Epithelial cell of proximal tubule (primary cell): ENCODE results near the gene RUVBL2. TPM values are rescaled to one million over a fixed set of nuclear protein-coding genes. Genes with fewer than 3 reads are reported as not detected.
"Not testable (repeated sequence)": the region's sequence is repeated elsewhere in the genome, so short reads cannot be mapped to it uniquely, and the experiment has no call there.

Experiments
- DNase-seq: peaks from one replicate; pipeline ENCODE4 v3.0.0-alpha.2; 2011; ENCODE audit warnings: low read depth
- H3K4me3 ChIP-seq: 2 replicates; pipeline ENCODE4 v1.5.1; 2011; ENCODE audit warnings: low read depth, mild to moderate bottlenecking, low read length
- total RNA-seq: library from RNA; depleted of rRNA; stranded (reverse); fragments of >200 nt; gene quantifications from 2 replicates; pipeline ENCODE4 v1.2.3, GENCODE V29; 2015
- TF ChIP-seq, protein P1 (sequence below): conservative IDR thresholded peaks from 2 replicates; pipeline ENCODE4 v1.5.1; 2012; ENCODE audit warnings: low read depth, mild to moderate bottlenecking, low read length

The RUVBL2 gene
- total RNA-seq, 1 donor from 2014 or later = 212 TPM

DNA sequence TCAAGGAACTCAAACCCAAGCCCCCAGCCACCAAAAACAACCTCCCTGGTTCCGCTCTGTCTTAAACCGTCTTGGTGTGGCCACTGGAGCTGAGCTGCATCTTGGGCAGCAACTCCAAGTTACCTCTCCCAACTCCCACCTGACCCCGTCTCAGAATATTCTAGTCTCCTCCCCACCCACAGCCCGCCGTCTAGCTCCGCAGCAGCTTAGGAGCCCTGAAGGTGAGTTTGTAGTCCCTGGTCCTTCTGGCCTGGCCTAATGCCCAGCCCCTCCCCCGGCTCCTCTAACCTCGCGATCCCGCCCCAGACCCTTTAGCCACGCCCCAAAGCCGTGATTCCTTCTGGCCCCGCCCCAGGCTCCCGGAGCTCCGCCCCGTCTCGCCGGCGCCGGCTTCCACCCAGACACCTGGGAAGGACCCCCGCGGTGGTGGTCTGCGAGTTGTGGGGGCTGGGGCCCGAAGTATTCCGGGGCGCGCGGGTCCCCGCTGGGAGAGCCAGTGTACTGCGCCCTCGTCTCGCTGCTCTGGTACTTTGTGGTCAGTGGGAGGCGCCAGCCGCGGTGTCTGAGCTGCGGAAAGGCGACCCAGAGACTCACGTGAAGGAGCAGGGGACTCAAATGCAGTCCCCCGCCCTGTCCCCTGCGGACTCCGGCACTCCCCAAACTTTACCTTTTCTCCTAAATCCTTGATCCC lies 25.7 kb downstream of the RUVBL2 start:
- TF ChIP-seq, protein P1, sequence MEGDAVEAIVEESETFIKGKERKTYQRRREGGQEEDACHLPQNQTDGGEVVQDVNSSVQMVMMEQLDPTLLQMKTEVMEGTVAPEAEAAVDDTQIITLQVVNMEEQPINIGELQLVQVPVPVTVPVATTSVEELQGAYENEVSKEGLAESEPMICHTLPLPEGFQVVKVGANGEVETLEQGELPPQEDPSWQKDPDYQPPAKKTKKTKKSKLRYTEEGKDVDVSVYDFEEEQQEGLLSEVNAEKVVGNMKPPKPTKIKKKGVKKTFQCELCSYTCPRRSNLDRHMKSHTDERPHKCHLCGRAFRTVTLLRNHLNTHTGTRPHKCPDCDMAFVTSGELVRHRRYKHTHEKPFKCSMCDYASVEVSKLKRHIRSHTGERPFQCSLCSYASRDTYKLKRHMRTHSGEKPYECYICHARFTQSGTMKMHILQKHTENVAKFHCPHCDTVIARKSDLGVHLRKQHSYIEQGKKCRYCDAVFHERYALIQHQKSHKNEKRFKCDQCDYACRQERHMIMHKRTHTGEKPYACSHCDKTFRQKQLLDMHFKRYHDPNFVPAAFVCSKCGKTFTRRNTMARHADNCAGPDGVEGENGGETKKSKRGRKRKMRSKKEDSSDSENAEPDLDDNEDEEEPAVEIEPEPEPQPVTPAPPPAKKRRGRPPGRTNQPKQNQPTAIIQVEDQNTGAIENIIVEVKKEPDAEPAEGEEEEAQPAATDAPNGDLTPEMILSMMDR = peak; percentile 19
- no peak for DNase-seq
- peak overlapping the region; percentile 48 for H3K4me3 ChIP-seq

- no peak overlapping the region for H3K4me3 ChIP-seq
- DNase-seq = no peak
- TF ChIP-seq, protein P1 = no peak
Observed at GRCh38 chr19:49020342-49020741, 26.7 kb downstream of the RUVBL2 start.

DNA sequence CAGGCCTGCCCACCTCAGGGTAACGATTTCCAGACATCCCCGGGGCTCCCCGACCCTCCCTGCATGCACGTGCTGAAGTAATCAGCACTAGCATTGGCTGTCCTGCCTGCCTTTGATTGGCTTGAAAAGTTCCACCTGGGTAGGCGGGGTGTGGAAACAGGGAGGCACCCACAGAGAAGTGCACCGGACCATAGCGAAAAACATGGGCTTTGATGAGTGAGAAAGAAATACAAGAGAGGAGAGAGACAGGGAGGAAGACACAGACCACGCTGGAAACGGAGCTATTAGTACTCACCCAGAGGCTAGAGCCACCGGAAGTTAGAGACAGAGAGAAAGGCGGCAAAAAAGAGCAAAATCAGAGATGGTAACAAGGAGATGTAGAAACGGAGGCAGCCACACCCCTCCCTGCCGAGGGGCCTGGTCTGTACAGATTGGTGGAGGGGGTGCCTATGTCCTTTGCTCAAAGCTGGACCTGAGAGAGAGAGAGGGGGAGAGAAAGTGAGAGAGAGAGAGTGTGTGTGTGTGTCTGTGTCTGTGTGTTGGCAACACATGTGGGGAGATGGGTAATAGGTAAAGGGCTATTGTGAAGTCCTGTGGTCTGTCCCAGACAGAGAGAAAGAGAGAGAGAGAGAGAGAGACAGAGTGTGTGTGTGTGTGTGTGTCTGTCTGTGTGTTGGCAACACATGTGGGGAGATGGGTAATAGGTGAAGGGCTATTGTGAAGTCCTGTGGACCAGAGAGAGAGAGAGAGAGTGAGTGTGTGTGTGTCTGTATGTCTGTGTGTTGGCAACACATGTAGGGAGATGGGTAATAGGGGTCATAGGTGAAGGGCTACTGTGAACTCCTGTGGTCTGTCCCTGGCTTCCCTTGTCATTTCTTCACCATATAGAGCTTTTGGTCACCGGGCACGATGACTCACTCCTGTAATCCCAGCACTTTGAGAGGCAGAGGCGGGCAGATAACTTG lies 27.5 kb downstream of the RUVBL2 start:
- TF ChIP-seq, protein P1 = no peak
- no peak overlapping the region for H3K4me3 ChIP-seq
- no peak for DNase-seq

DNA sequence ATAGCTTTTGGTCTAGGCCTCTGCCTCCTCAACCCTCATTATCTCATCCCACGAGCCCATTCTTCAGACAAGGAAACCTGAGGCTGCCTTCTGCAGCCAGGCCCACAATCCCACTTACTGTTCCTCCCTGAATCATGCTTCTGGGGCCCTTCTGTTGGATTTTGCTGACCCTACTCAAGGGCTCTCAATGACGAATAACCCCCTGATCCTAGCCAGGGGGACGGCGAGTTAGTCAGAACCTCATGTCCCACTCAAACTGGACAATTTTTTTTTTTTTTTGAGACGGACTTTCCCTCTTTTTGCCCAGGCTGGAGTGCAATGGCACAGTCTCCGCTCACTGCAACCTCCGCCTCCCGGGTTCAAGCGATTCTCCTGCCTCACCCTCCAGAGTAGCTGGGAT lies 28.4 kb downstream of the RUVBL2 start:
- TF ChIP-seq, protein P1 = no peak
- no peak for DNase-seq
- no peak overlapping the region for H3K4me3 ChIP-seq

DNA sequence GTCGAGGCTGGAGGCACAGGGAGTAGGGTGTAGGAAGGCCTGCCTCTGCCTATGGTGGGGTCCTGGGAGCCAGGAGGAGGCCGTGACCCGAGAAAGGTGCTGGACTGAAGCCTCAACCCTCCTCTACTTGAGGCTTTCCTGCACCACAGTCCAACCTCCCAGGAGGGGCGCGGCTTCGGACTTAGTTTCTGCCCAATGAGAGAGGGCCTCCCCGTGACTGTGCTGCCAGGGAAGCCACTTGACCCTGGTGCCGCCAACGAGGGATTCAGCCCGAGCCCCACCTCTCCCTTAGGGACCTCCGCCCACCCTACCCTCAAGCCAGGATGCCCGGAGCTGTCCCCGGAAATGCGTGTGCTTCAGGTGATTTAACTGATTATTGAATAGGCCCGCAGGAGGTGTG lies 30.5 kb downstream of the RUVBL2 start, which contains the start of gene CGB3:
Gene CGB3 (minus strand): TSS at position 101 of the 400 bp plus-strand sequence. CDS start 362 bp downstream, outside the sequence.
- not testable (repeated sequence) for H3K4me3 ChIP-seq, DNase-seq

GRCh38 chr19:49025088-49025487 lies 31.4 kb downstream of the RUVBL2 start:
- H3K4me3 ChIP-seq, DNase-seq: not testable (repeated sequence)

DNA sequence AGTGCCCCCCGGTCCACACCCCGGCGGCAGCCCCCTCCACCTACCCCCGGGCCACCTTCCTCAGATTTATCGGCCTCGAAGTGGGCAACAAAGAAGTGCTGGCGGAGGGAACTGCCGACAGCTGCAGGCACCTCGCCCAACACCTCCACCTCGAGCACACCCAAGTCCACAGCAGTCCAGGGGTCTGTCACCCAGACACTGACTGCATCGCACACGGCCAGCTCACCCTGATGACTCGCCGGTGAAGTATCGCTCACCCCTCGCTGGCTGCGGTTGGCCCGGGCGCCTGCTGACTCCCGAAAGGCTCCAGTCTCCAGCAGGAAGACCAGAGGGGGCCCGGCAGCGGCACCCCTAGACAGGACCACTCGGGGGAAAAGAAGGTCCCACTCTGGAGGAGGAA lies 31.9 kb downstream of the RUVBL2 start:
- H3K4me3 ChIP-seq, DNase-seq: not testable (repeated sequence)

GRCh38 chr19:49028686-49029085 lies 35.0 kb downstream of the RUVBL2 start:
- DNase-seq, H3K4me3 ChIP-seq: not testable (repeated sequence)

- H3K4me3 ChIP-seq, DNase-seq: not testable (repeated sequence)
Observed at GRCh38 chr19:49029749-49030148, 36.1 kb downstream of the RUVBL2 start.

DNA sequence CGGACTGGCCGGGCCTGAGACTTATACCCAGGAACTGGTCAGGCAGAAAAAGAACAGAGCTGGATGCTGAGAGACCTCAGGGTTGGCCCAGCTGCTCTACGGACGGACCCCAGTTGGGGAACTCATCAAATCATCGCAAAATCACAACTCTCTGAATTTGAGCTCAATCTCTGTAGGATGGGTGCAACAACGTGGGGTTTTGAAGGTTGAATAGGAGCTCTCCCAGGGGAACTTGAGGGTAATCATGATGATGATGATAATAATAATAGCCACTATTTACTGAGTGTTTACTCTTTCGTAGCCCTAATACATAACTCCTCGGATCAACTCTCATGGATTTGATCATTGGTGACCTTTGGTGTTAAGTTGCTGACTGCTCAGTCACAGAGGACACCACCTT lies 36.6 kb downstream of the RUVBL2 start:
- not testable (repeated sequence) for H3K4me3 ChIP-seq, DNase-seq
